Upper lobe of left lung (tissue), 4 donors: Measurements from ENCODE around the gene DLL4.

Experiments used
- EP300 ChIP-seq, 4 donors: sonication (generic); formaldehyde crosslinking; IDR thresholded peaks; one replicate each; pipeline ENCODE4 v1.5.1; 2017; ENCODE audit warnings: antibody characterized with exemption in 4 of 4, control low read depth in 2 of 4
- TF ChIP-seq, protein P1 (sequence below), 6 experiments: fragments of 450-650 bp in 4 of 6; fragments of 200-600 bp in 2 of 6; sonication (generic) in 2 of 6; IDR thresholded peaks; one replicate each; pipeline ENCODE4 v1.5.1; 2016 to 2019; ENCODE audit warnings: antibody characterized with exemption in 6 of 6

- TF ChIP-seq, protein P1, sequence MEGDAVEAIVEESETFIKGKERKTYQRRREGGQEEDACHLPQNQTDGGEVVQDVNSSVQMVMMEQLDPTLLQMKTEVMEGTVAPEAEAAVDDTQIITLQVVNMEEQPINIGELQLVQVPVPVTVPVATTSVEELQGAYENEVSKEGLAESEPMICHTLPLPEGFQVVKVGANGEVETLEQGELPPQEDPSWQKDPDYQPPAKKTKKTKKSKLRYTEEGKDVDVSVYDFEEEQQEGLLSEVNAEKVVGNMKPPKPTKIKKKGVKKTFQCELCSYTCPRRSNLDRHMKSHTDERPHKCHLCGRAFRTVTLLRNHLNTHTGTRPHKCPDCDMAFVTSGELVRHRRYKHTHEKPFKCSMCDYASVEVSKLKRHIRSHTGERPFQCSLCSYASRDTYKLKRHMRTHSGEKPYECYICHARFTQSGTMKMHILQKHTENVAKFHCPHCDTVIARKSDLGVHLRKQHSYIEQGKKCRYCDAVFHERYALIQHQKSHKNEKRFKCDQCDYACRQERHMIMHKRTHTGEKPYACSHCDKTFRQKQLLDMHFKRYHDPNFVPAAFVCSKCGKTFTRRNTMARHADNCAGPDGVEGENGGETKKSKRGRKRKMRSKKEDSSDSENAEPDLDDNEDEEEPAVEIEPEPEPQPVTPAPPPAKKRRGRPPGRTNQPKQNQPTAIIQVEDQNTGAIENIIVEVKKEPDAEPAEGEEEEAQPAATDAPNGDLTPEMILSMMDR (IDR thresholded peaks at IDR 0.05): no peak
- no peak for TF ChIP-seq EP300 (IDR thresholded peaks at IDR 0.05)
Measured at GRCh38 chr15:40942337-40942854, 13.3 kb downstream of the DLL4 start.
